Stomach (tissue), 4 donors: ENCODE data around the gene PACSIN3.
"Not testable (repeated sequence)": the region's sequence is repeated elsewhere in the genome, so short reads cannot be mapped to it uniquely, and the experiment has no call there.

Experiments used
- EP300 ChIP-seq: sonication (generic); formaldehyde crosslinking; IDR thresholded peaks from one replicate; pipeline ENCODE4 v1.6.1; 2017; ENCODE audit warnings: antibody characterized with exemption
- TF ChIP-seq, protein P1 (sequence below), 7 experiments: fragments of 450-650 bp in 4 of 7; fragments of 200-600 bp in 3 of 7; sonication (generic) in 3 of 7; IDR thresholded peaks; one replicate each; pipeline ENCODE4 v1.5.1; 2016 to 2019; ENCODE audit warnings: antibody characterized with exemption in 7 of 7, control low read depth in 2 of 7, mild to moderate bottlenecking in 1 of 7

DNA sequence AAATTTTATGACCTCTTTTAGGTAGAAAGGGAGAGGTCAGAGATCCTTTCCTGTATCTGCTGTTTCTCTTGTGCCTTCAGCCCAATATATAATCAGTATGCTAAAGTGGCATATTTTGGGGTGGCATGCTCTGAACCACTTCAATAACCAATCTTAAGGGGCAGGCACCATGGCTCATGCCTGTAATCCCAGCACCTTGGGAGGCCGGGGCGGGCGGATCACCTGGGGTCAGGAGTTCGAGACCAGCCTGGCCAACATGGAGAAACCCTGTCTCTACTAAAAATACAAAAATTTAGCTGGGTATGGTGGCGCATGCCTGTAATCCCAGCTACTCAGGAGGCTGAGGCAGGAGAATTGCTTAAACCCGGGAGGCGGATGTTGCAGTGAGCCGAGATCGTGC, 11.9 kb upstream of the PACSIN3 start:
- TF ChIP-seq, protein P1, sequence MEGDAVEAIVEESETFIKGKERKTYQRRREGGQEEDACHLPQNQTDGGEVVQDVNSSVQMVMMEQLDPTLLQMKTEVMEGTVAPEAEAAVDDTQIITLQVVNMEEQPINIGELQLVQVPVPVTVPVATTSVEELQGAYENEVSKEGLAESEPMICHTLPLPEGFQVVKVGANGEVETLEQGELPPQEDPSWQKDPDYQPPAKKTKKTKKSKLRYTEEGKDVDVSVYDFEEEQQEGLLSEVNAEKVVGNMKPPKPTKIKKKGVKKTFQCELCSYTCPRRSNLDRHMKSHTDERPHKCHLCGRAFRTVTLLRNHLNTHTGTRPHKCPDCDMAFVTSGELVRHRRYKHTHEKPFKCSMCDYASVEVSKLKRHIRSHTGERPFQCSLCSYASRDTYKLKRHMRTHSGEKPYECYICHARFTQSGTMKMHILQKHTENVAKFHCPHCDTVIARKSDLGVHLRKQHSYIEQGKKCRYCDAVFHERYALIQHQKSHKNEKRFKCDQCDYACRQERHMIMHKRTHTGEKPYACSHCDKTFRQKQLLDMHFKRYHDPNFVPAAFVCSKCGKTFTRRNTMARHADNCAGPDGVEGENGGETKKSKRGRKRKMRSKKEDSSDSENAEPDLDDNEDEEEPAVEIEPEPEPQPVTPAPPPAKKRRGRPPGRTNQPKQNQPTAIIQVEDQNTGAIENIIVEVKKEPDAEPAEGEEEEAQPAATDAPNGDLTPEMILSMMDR (IDR thresholded peaks at IDR 0.05): not testable (repeated sequence)
- TF ChIP-seq EP300: not testable (repeated sequence)
